Astrocyte (in vitro differentiated cells and primary cell): ENCODE results near the gene ST8SIA6.

ENCODE experiments used
- EZH2 ChIP-seq: IDR thresholded peaks from 2 replicates; pipeline ENCODE4 v1.6.1; 2012; ENCODE audit warnings: mild to moderate bottlenecking, low read length, inconsistent platforms; ENCODE audit not compliant: insufficient read depth
- TF ChIP-seq, protein P1 (sequence below): IDR thresholded peaks from 2 replicates; pipeline ENCODE4 v1.5.1; 2011; ENCODE audit warnings: low read depth, mild to moderate bottlenecking, inconsistent platforms, low read length, moderate library complexity; ENCODE audit not compliant: insufficient read depth

DNA sequence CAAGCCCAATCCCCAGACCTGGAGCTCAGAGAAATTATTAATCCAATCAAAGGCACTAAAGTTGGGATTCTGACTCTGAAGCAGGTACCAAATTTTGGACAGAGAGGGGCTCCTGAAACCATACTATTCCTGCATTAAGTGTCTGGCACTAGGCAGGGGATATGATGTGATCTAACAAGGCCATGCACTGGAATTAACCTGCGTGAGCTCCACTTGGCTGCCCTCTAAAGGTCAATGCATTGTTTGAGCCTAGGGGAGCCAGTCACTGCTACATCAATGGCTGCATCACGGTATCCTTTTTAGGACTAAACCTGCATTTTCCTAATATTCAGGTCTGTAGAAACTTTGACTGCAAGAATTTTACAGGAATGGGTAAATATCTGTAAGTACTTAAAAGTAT lies 42.1 kb downstream of the ST8SIA6 start:
- TF ChIP-seq, protein P1, sequence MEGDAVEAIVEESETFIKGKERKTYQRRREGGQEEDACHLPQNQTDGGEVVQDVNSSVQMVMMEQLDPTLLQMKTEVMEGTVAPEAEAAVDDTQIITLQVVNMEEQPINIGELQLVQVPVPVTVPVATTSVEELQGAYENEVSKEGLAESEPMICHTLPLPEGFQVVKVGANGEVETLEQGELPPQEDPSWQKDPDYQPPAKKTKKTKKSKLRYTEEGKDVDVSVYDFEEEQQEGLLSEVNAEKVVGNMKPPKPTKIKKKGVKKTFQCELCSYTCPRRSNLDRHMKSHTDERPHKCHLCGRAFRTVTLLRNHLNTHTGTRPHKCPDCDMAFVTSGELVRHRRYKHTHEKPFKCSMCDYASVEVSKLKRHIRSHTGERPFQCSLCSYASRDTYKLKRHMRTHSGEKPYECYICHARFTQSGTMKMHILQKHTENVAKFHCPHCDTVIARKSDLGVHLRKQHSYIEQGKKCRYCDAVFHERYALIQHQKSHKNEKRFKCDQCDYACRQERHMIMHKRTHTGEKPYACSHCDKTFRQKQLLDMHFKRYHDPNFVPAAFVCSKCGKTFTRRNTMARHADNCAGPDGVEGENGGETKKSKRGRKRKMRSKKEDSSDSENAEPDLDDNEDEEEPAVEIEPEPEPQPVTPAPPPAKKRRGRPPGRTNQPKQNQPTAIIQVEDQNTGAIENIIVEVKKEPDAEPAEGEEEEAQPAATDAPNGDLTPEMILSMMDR = no peak
- TF ChIP-seq EZH2 = no peak
